CD1c-positive myeloid dendritic cell (primary cell): ENCODE results near the gene GALNT6.

Experiments
- DNase-seq: peaks from one replicate; pipeline ENCODE4 v3.0.0-alpha.2; 2016; ENCODE audit errors: extremely low spot score

The GALNT6 gene

GRCh38 chr12:51391283-51392123 lies at the start of gene GALNT6:
GALNT6 (minus strand) TSS chr12:51391406; CDS start chr12:51379781, 11,625 bp downstream.
- peak; percentile 61 for DNase-seq

GRCh38 chr12:51439330-51439729 lies 48.1 kb upstream of the GALNT6 start:
- no peak for DNase-seq

GRCh38 chr12:51437431-51437830 lies 46.2 kb upstream of the GALNT6 start:
- no peak for DNase-seq

GRCh38 chr12:51434305-51434704 lies 43.1 kb upstream of the GALNT6 start:
- no peak for DNase-seq

GRCh38 chr12:51432921-51433320 lies 41.7 kb upstream of the GALNT6 start:
- DNase-seq = no peak

GRCh38 chr12:51430196-51430895 lies 39.1 kb upstream of the GALNT6 start:
- no peak for DNase-seq

GRCh38 chr12:51429700-51430099 lies 38.5 kb upstream of the GALNT6 start:
- no peak for DNase-seq

GRCh38 chr12:51428256-51428655 lies 37.0 kb upstream of the GALNT6 start:
- no peak for DNase-seq

- peak; percentile 64 for DNase-seq
These were observed 33.7 kb upstream of the GALNT6 start, which contains the start of gene SLC4A8 for GRCh38 chr12:51424662-51425539. SLC4A8 (plus strand) TSS chr12:51424831; CDS start chr12:51424988, 157 bp downstream.

GRCh38 chr12:51424094-51424661 lies 33.0 kb upstream of the GALNT6 start:
- no peak for DNase-seq

GRCh38 chr12:51421266-51421884 lies 30.2 kb upstream of the GALNT6 start:
- DNase-seq = peak; percentile 77

GRCh38 chr12:51419425-51420193 lies 28.4 kb upstream of the GALNT6 start:
- DNase-seq = no peak

- no peak for DNase-seq
These were observed 26.6 kb upstream of the GALNT6 start for GRCh38 chr12:51417826-51418225.

GRCh38 chr12:51415931-51416330 lies 24.7 kb upstream of the GALNT6 start:
- DNase-seq = no peak

GRCh38 chr12:51413791-51414190 lies 22.6 kb upstream of the GALNT6 start:
- DNase-seq = no peak

- no peak for DNase-seq
These were observed 21.9 kb upstream of the GALNT6 start for GRCh38 chr12:51413149-51413548.

- no peak for DNase-seq
These were observed 18.6 kb upstream of the GALNT6 start for GRCh38 chr12:51409846-51410245.

- DNase-seq = no peak
These were observed 16.4 kb upstream of the GALNT6 start for GRCh38 chr12:51407604-51408003.

GRCh38 chr12:51406859-51407258 lies 15.7 kb upstream of the GALNT6 start:
- DNase-seq = no peak

GRCh38 chr12:51406290-51406689 lies 15.1 kb upstream of the GALNT6 start:
- no peak for DNase-seq
